Activated naive CD4-positive, alpha-beta T cell treated with anti-CD3 and anti-CD28 coated beads, Interleukin-2, amount 10 ng/mL, durations not matched to agents 7 days and 5 days (primary cell): ENCODE measurements around the gene NPIPB2.
A peak's percentile ranks its signal among the peaks of the same experiment; 100 is the strongest.

ENCODE experiments used
- CTCF ChIA-PET: fragments of 350-600 bp; sonication (Branson Sonifier 250); formaldehyde crosslinking; loops from one replicate; lab custom pipeline; 2021; ENCODE audit warnings: antibody characterized with exemption; lab: Charles Lee
- DNase-seq: peaks from one replicate; pipeline ENCODE4 v3.0.0-alpha.2; 2020
- H3K27ac Mint-ChIP-seq: one replicate; pipeline ENCODE4 v1.8.0; 2021; ENCODE audit warnings: mild to moderate bottlenecking, moderate library complexity, mixed read lengths
- H3K27me3 Mint-ChIP-seq: one replicate; pipeline ENCODE4 v1.8.0; 2021; ENCODE audit warnings: mild to moderate bottlenecking, mixed read lengths
- H3K36me3 Mint-ChIP-seq: one replicate; pipeline ENCODE4 v1.8.0; 2021; ENCODE audit warnings: mixed read lengths
- H3K4me1 Mint-ChIP-seq: one replicate; pipeline ENCODE4 v1.8.0; 2021; ENCODE audit warnings: mixed read lengths
- H3K4me3 Mint-ChIP-seq: one replicate; pipeline ENCODE4 v1.8.0; 2021; ENCODE audit warnings: mild to moderate bottlenecking, moderate library complexity, mixed read lengths
- H3K9me3 Mint-ChIP-seq: one replicate; pipeline ENCODE4 v1.8.0; 2021; ENCODE audit warnings: mixed read lengths

The NPIPB2 gene

DNA sequence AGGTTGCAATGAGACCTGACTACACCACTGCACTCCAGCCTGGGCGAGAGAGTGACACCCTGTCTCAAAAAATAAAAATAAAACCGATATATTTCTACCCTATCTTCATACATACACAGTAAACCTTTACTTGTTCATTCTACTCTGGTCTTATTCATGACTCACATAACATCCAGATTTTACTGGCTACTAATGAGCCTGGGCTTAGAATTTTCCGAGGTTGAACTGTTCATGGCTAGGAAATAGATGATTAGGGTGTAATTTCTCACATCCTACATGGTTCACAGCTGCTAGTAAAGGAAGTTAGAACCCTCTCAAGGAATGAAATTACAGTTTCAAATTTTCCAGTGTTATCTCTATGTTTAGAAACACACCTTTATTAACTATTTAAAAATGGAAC is 40.8 kb downstream of the NPIPB2 start:
- peaks cover 27% of the 10 kb centered on the region for H3K4me1 Mint-ChIP-seq
- no peaks in the 10 kb centered on the region for H3K9me3 Mint-ChIP-seq
- no peaks in the 10 kb centered on the region for H3K27me3 Mint-ChIP-seq
- H3K4me3 Mint-ChIP-seq = no peak overlapping the region
- H3K36me3 Mint-ChIP-seq = peaks cover 26% of the 10 kb centered on the region
- no peak overlapping the region for H3K27ac Mint-ChIP-seq
- CTCF ChIA-PET = no interaction called here
- DNase-seq = no peak

DNA sequence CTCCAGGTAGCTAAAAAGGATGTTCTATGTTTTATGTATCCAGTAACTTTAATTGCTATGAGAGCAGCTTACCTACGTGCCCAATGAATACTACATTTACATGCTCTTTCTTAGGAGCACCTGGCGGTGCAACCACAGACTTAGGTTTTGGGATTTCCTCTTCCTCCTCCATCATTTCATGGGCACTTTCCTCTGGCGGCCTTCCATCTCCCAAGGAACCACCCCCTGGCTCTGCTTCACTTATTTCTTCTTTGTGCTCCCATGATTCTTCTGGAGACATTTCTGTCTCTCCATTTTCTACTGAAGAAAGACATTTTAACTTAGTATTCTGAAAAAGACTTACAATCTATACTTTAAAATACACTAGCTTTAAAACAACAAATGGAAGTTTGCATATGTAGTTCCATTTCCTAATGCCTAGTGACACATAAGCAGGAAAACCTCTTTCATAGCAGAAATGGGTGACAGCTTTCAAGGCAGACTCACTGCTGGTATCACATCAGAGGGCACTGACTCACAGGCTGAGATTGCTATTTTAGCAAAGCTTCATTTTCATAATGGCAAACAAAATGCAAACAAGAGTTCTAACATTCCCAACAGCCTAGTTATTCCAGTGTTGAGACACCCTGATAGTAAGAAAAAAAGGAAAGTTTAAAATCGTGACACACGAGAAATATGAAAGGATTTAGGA is 45.2 kb downstream of the NPIPB2 start:
- CTCF ChIA-PET = interaction anchor here (1.1 to 1.8 kb wide), 2 partner anchors 20 to 171 kb away, joined by 4 to 5 read pairs; no protein-coding TSS in a partner anchor
- no peaks in the 10 kb centered on the region for H3K27me3 Mint-ChIP-seq
- H3K4me1 Mint-ChIP-seq = peaks cover 26% of the 10 kb centered on the region
- H3K9me3 Mint-ChIP-seq = no peaks in the 10 kb centered on the region
- no peak for DNase-seq
- no peak overlapping the region for H3K4me3 Mint-ChIP-seq
- no peak overlapping the region for H3K27ac Mint-ChIP-seq
- peaks cover 33% of the 10 kb centered on the region for H3K36me3 Mint-ChIP-seq

DNA sequence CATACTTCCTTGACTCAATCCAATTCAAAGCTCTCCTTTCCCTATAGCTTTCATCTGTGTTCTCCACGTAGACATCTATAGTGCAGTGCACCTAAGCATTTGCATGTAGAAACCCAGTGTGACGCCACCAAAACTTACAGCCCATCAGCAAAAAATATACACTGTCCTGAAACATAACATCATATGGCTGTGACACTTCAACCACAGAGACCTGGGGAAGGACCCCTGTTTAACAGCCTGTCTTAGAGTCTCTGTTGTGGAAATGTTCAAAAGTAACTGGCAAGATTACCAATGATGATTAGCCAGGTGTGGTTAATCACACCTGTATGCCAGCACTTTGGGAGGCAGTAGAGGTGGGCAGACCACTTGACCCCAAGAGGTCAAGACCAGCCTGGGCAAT is 48.3 kb downstream of the NPIPB2 start:
- peaks cover 35% of the 10 kb centered on the region for H3K36me3 Mint-ChIP-seq
- CTCF ChIA-PET = no interaction called here

DNA sequence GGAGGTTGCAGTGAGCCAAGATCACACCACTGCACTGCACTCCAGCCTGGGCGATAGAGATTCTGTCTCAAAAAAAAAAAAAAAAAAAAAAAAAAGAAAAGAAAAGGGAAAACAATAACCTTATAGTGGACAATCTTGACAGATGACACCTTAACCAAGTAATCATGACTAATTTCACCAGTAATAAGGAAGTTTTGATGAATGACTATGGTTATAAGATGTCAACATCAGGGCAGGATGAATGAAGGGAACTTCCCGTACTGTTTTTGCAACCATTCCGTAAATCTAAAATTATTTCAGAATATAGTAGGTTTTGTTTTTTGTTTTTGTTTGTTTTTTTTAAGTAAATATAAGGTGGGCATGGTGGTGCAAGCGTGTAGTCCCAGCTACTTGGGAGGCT is 49.1 kb downstream of the NPIPB2 start:
- Mint-ChIP-seq H3K36me3 (peaks cover 37% of the 10 kb centered on the region), H3K27ac (no peak overlapping the region)
- CTCF ChIA-PET = no interaction called here

More for the DNA sequence above, 48.3 kb downstream of the NPIPB2 start:
- Mint-ChIP-seq H3K27me3 (no peaks in the 10 kb centered on the region), H3K9me3 (no peaks in the 10 kb centered on the region), H3K4me3 (no peak overlapping the region), H3K27ac (no peak overlapping the region), H3K4me1 (peaks cover 12% of the 10 kb centered on the region)
- no peak for DNase-seq

DNA sequence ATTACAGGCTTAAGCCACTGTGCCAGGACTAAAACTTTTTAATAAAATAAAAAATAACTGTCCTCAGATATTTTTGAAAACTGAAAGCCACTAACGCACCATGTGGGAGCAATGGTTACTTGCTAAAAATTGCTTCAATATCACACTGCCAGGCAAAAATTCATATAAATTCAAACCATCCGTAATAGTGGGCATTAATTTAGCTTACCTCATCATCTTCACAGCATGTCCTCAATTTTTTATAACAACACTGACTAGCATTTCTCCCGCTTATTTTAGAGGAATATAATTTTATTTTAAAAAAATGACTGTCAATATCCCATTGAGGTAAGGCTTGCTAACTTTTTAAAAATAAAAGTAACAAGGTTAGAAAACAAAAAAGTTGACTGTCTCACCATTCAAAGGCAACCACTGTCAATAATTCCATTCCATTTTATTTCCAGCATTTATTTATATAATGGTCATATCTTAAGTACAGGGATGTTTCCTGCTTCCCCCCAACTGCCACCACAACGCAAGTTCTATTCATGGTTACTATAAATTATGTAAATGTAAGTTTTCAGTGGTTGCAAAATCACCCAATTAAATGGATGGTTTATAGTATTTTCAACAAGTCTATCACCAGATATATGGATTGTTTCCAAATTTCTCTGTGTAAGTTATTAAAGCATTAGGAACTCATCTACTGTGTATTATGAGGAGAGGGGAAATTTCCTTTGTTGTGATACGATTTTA is 51.4 kb downstream of the NPIPB2 start:
- CTCF ChIA-PET = no interaction called here
- Mint-ChIP-seq H3K27ac (no peak overlapping the region), H3K27me3 (no peaks in the 10 kb centered on the region), H3K4me3 (no peak overlapping the region), H3K4me1 (no peaks in the 10 kb centered on the region), H3K9me3 (no peaks in the 10 kb centered on the region), H3K36me3 (peaks cover 46% of the 10 kb centered on the region)
- no peak for DNase-seq

More for the DNA sequence above, 49.1 kb downstream of the NPIPB2 start:
- H3K27me3 Mint-ChIP-seq = no peaks in the 10 kb centered on the region
- H3K9me3 Mint-ChIP-seq = no peaks in the 10 kb centered on the region
- H3K4me3 Mint-ChIP-seq = no peak overlapping the region
- peaks cover 6% of the 10 kb centered on the region for H3K4me1 Mint-ChIP-seq
- DNase-seq = no peak

DNA sequence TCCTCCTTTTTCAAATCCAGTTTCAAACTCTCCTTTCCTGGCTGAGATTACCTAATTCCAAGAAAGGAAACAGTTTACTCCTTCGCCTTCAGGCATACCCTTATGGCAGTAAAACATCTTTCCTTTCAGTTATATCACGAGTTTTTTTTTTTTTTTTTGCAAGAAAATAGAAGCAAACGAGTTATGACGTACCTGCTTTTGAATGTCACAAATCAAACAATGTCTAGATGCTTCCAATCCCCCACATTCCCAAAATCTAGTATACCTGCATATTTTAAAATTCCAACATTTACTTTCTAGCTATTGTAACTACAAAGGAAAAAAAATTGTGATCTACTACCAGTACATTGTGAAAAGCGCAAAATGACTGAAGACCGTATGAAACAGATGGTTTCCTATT is 55.0 kb downstream of the NPIPB2 start:
- H3K4me1 Mint-ChIP-seq = no peaks in the 10 kb centered on the region
- no peaks in the 10 kb centered on the region for H3K9me3 Mint-ChIP-seq
- CTCF ChIA-PET = no interaction called here
- no peaks in the 10 kb centered on the region for H3K27me3 Mint-ChIP-seq
- H3K27ac Mint-ChIP-seq = no peak overlapping the region
- DNase-seq = no peak
- no peak overlapping the region for H3K4me3 Mint-ChIP-seq
- H3K36me3 Mint-ChIP-seq = peaks cover 43% of the 10 kb centered on the region

DNA sequence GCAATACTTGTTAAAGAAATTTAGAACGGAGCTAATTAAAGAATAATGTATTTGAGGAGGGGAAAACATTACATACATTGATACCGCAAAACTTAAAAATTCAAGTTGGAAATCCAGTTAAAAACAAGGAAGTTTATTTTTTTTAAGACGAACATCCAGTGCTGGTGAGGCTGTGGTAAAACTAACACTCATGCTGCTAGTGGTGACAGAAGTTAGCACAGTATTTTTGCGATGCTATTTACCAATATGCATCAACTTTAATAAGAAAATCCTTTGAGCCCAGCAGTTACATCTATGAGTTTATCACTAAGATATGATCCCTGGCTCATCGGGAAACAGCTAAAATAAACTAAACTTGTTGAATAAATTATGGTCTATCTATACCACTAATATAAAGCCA is 57.8 kb downstream of the NPIPB2 start:
- H3K4me1 Mint-ChIP-seq = peaks cover 3% of the 10 kb centered on the region
- DNase-seq = no peak
- H3K36me3 Mint-ChIP-seq = peaks cover 46% of the 10 kb centered on the region
- no peaks in the 10 kb centered on the region for H3K27me3 Mint-ChIP-seq
- H3K4me3 Mint-ChIP-seq = no peak overlapping the region
- no peak overlapping the region for H3K27ac Mint-ChIP-seq
- H3K9me3 Mint-ChIP-seq = no peaks in the 10 kb centered on the region
- CTCF ChIA-PET = interaction anchor here (0.6 to 0.7 kb wide), 2 partner anchors 405 to 470 kb away, joined by 3 read pairs; no protein-coding TSS in a partner anchor

DNA sequence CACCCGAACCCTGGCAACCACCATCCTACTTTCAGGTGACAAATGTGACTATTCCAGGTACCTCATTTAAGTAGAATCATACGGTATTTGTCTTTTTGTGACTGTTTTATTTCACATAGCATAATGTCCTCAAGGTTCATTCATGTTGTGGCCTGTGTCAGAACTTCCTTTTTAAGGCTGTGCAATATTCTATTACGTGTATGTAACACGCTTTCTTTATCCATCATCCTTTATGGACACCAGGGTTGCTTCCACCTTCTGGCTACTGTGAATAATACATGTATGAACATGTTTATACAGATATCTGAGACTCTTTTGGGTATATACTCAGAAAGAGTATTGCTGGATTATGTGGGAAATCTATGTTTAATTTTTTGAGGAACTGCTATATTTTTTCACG is 61.8 kb downstream of the NPIPB2 start:
- Mint-ChIP-seq H3K27me3 (no peaks in the 10 kb centered on the region), H3K36me3 (peaks cover 41% of the 10 kb centered on the region), H3K4me1 (peaks cover 3% of the 10 kb centered on the region), H3K4me3 (no peak overlapping the region), H3K9me3 (no peaks in the 10 kb centered on the region), H3K27ac (peak overlapping the region; percentile 47)
- CTCF ChIA-PET = no interaction called here
- no peak for DNase-seq

DNA sequence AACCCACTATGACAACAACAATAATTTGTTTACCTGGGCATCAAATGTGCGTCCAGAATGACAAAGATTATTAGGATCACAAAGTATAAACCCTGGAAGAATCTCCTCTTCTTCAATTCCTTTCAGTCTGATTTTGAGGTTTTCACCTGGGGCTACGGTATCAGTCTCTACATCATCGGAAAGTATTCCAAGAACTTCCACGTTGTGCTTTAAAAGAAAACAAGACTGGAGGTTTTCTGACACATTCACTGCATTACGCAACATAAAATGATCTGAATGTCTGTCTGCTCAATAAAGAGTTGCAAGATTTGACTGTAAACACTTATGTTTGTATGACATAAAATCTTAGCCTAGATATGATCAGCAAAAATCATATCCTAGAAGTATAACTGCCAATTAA is 64.5 kb downstream of the NPIPB2 start:
- Mint-ChIP-seq H3K4me3 (no peak overlapping the region), H3K27me3 (no peaks in the 10 kb centered on the region), H3K27ac (no peak overlapping the region), H3K36me3 (peaks cover 43% of the 10 kb centered on the region), H3K9me3 (no peaks in the 10 kb centered on the region), H3K4me1 (peaks cover 3% of the 10 kb centered on the region)
- CTCF ChIA-PET = interaction anchor here (1.0 kb wide), 1 partner anchor 19 kb away, joined by 4 read pairs; no protein-coding TSS in a partner anchor
- DNase-seq = no peak
